Breast epithelium (tissue), 4 donors: ENCODE data around the gene AGPAT3. TPM values are rescaled to one million over a fixed set of nuclear protein-coding genes. Genes with fewer than 3 reads are reported as not detected.

Source experiments
- DNase-seq, 2 donors: peaks; one replicate each; pipeline ENCODE4 v3.0.0-alpha.2; 2019; ENCODE audit warnings: low spot score in 2 of 2
- H3K27ac ChIP-seq, 2 donors: fragments of 200-600 bp; sonication (generic) in 1 of 2; one replicate each; pipeline ENCODE4 v1.5.1; 2016 to 2019; ENCODE audit warnings: mild to moderate bottlenecking in 1 of 2
- H3K27me3 ChIP-seq, 2 donors: fragments of 200-600 bp; sonication (generic) in 1 of 2; one replicate each; pipeline versions ENCODE4 v1.5.1 to v1.6.0; 2017 to 2019; ENCODE audit warnings: control low read depth in 1 of 2, mild to moderate bottlenecking in 1 of 2
- H3K36me3 ChIP-seq: fragments of 200-600 bp; one replicate; pipeline ENCODE4 v1.5.1; 2019
- H3K4me1 ChIP-seq, 2 donors: fragments of 200-600 bp; sonication (generic); one replicate each; pipeline ENCODE4 v1.5.1; 2016 to 2019; ENCODE audit warnings: control low read depth in 1 of 2
- H3K4me3 ChIP-seq, 3 donors: fragments of 200-600 bp; sonication (generic); 1 replicate in 2 of 3; 2 replicates in 1 of 3; pipeline ENCODE4 v1.5.1; 2016 to 2019; ENCODE audit warnings: mild to moderate bottlenecking in 3 of 3, moderate library complexity in 2 of 3
- H3K9me3 ChIP-seq, 2 donors: fragments of 200-600 bp; sonication (generic) in 1 of 2; one replicate each; pipeline ENCODE4 v1.5.1; 2016 to 2019; ENCODE audit warnings: control low read depth in 1 of 2
- CTCF ChIP-seq, 3 donors: fragments of 450-650 bp; IDR thresholded peaks; one replicate each; pipeline ENCODE4 v1.5.1; 2016 to 2017; ENCODE audit warnings: antibody characterized with exemption in 3 of 3, mild to moderate bottlenecking in 3 of 3, moderate library complexity in 3 of 3
- POLR2A ChIP-seq: fragments of 450-650 bp; IDR thresholded peaks from one replicate; pipeline ENCODE4 v1.6.1; 2016; ENCODE audit warnings: antibody characterized with exemption, mild to moderate bottlenecking, moderate library complexity
- POLR2AphosphoS5 ChIP-seq, 3 donors: sonication (generic); formaldehyde crosslinking; IDR thresholded peaks; one replicate each; pipeline ENCODE4 v1.6.1; 2017; ENCODE audit warnings: antibody characterized with exemption in 3 of 3
- intact Hi-C: fragments of 100-400 bp; cut with DNase I; formaldehyde crosslinking; loops from one replicate; pipeline ENCODE4 v1.15.1; 2023; ENCODE audit warnings: low total_unique reads
- total RNA-seq, 3 donors: library from RNA; depleted of rRNA; stranded (reverse); fragments of >200 nt; gene quantifications; one replicate each; pipeline ENCODE4 v1.1.0, GENCODE V29; 2016

The AGPAT3 gene
- total RNA-seq, 3 donors from 2014 or later = 27.2 to 35.8 (median 28.2) TPM

- Histone ChIP-seq H3K27me3 (no peaks in the 10 kb centered on the region), H3K4me1 (peaks cover 0 to 8% of the 10 kb centered on the region in 2 donors), H3K4me3 (peak overlapping the region in 1 of 3 donors; percentile 3), H3K27ac (peak overlapping the region in 1 of 2 donors; percentile 43), H3K9me3 (no peaks in the 10 kb centered on the region), H3K36me3 (no peaks in the 10 kb centered on the region)
- TF ChIP-seq POLR2A (no peak), CTCF (IDR thresholded peaks at IDR 0.05) (no peak), POLR2AphosphoS5 (IDR thresholded peaks at IDR 0.05) (no peak)
- intact Hi-C loops = no loop called here
- DNase-seq = no peak
These were observed 57.9 kb downstream of the AGPAT3 start for GRCh38 chr21:43922949-43923348.

GRCh38 chr21:43923391-43923790 lies 58.4 kb downstream of the AGPAT3 start:
- Histone ChIP-seq H3K36me3 (no peaks in the 10 kb centered on the region), H3K9me3 (no peaks in the 10 kb centered on the region), H3K27me3 (no peaks in the 10 kb centered on the region), H3K27ac (peak overlapping the region in 1 of 2 donors; percentile 43), H3K4me1 (peaks cover 0 to 8% of the 10 kb centered on the region in 2 donors), H3K4me3 (peak overlapping the region in 1 of 3 donors; percentile 3)
- no peak for TF ChIP-seq POLR2A
- no peak for TF ChIP-seq POLR2AphosphoS5 (IDR thresholded peaks at IDR 0.05)
- no peak for TF ChIP-seq CTCF (IDR thresholded peaks at IDR 0.05)
- intact Hi-C loops = no loop called here
- no peak for DNase-seq

- intact Hi-C loops = no loop called here
- H3K4me1 ChIP-seq = peaks cover 0 to 8% of the 10 kb centered on the region in 2 donors
These were observed 59.5 kb downstream of the AGPAT3 start for GRCh38 chr21:43924421-43925095.

DNA sequence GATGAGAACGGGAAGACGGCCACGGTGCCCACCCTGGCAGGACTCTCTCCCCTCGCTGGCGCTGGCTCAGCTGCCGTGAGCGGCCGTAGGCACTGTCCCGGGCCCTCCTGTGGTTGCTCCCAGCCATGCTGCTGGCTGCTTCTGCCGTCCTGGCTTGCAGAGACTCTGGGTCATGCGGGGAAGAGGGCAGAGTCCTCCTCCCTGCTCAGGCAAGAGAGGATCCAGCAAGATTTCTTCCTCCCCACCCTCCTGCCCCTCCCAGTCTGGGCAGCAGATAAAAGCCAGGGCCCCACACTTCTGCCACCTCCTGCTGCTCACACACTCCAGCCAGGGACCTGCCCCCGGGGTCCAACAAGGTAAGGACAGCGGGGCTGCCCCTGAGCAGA lies 60.1 kb downstream of the AGPAT3 start:
- Histone ChIP-seq H3K36me3 (no peaks in the 10 kb centered on the region), H3K9me3 (no peaks in the 10 kb centered on the region), H3K4me3 (no peak overlapping the region), H3K27ac (peak overlapping the region; percentile 38 to 57), H3K4me1 (peaks cover 0 to 8% of the 10 kb centered on the region in 2 donors), H3K27me3 (no peaks in the 10 kb centered on the region)
- DNase-seq = no peak
- intact Hi-C loops = no loop called here
- TF ChIP-seq POLR2A = no peak
- TF ChIP-seq POLR2AphosphoS5 (IDR thresholded peaks at IDR 0.05) = no peak
- TF ChIP-seq CTCF (IDR thresholded peaks at IDR 0.05) = no peak

More at GRCh38 chr21:43924421-43925095, 59.5 kb downstream of the AGPAT3 start:
- TF ChIP-seq POLR2A = no peak
- no peak for TF ChIP-seq POLR2AphosphoS5 (IDR thresholded peaks at IDR 0.05)
- TF ChIP-seq CTCF (IDR thresholded peaks at IDR 0.05) = no peak
- Histone ChIP-seq H3K36me3 (no peaks in the 10 kb centered on the region), H3K27ac (peak overlapping the region; percentile 38 to 57), H3K9me3 (no peaks in the 10 kb centered on the region), H3K27me3 (no peaks in the 10 kb centered on the region), H3K4me3 (no peak overlapping the region)
- DNase-seq = no peak

GRCh38 chr21:43925609-43926008 lies 60.6 kb downstream of the AGPAT3 start:
- TF ChIP-seq CTCF (IDR thresholded peaks at IDR 0.05) (no peak), POLR2A (no peak), POLR2AphosphoS5 (IDR thresholded peaks at IDR 0.05) (no peak)
- H3K4me1 ChIP-seq = peaks cover 0 to 8% of the 10 kb centered on the region in 2 donors
- intact Hi-C loops = no loop called here

More at GRCh38 chr21:43925609-43926008, 60.6 kb downstream of the AGPAT3 start:
- H3K36me3 ChIP-seq = no peaks in the 10 kb centered on the region
- no peak overlapping the region for H3K4me3 ChIP-seq
- H3K9me3 ChIP-seq = no peaks in the 10 kb centered on the region
- peak in 1 of 2 donors; percentile 50 for DNase-seq
- H3K27ac ChIP-seq = peak overlapping the region; percentile 38 to 45
- no peaks in the 10 kb centered on the region for H3K27me3 ChIP-seq
